ENCODE results near the gene RALY.

Gene RALY

GRCh38 chr20:34052414-34052813 lies 58.7 kb downstream of the RALY start:
- DNase-seq = no peak

- DNase-seq = no peak
These were observed 61.6 kb downstream of the RALY start for GRCh38 chr20:34055290-34055689.

GRCh38 chr20:34058831-34059230 lies 65.1 kb downstream of the RALY start:
- DNase-seq = no peak

- DNase-seq = no peak
These were observed 67.3 kb downstream of the RALY start for GRCh38 chr20:34060970-34061369.

DNA sequence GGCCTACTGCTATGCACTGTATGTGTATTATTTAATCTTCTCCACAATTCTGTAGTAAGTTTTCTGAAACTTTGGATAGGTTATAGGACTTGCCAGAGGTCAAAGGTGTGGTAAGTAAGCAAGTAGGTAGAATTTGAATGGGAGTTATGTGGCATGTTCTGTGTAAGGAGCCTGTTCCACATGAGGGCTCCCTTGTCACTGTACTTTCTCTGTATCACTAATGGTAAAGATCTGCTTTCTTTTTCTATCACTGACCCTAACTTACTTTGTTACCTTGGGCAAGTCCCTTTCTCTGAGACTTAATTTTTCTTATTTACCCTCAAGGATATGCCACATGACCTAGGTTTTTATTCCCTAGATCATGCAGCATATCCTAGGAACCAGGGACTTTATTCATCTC lies 68.0 kb downstream of the RALY start:
- no peak for DNase-seq

DNA sequence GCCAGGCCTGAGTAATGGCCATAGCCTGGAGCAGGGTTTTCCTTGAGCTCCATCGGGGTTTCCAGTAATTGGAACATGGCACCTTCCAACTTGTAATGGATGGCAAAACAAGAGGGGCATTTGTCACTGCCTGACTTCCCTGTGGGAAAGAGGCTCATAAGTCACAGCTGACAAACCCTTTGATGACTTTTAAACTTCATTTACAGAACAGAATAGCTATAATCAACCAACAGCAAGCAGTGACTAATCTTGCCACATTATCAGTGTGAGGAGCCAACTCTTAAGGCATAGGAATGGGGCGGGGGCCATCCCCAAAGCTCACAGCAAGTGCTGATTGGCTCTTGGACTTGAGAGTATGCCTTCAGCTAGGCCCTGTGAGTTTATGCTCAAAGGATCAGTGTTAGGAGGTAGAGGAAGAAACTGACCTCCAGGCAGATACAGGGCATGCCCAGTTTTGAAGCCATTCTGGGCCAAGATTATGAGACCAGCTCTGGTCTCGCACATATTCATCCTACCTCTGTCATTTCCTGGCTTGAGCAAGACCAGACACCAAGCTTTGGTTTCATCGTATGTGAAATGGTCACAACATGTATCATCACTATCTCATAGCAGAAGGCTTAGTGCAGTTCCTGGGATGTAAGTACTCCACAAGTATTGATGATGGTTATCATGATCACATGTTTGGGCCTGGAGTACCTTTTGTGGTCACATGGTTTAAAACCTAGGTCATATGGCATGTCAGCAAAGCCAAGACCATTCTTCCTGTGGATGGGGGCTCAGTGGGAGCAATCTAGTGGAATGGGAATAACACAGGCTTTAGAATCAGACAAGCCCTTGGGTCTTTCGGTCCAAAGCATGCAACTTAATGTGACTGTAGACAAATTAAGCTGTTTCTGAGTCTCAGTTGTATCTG lies 69.1 kb downstream of the RALY start:
- no peak for DNase-seq

- no peak for DNase-seq
These were observed 70.6 kb downstream of the RALY start for GRCh38 chr20:34064286-34064685.

DNA sequence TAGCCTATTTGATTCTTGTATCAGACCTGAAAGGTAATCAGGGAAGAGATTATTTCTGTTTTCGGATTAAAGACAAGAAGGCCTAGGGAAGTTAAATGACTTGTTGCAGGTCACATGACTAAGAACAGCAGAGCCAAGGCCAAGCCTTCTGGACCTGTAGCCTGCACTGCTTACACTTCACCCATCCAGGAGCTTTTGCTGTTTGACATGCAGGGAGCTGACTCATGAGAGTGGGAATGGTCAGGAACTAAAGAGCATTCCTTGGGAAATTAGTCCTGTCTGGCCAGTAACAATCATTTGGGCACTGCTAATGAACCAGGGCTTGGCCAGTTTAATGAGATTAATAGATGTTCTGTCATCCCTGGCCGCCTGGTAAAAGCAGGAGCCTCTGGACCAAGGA lies 71.5 kb downstream of the RALY start:
- no peak for DNase-seq

GRCh38 chr20:34066476-34067090 lies 72.9 kb downstream of the RALY start:
- DNase-seq = no peak

- no peak for DNase-seq
These were observed 74.3 kb downstream of the RALY start for GRCh38 chr20:34068001-34068400.

- DNase-seq = peak; percentile 75 to 80
These were observed 75.8 kb downstream of the RALY start for GRCh38 chr20:34069341-34070078.

- DNase-seq = no peak
These were observed 76.3 kb downstream of the RALY start for GRCh38 chr20:34070079-34070439.

DNA sequence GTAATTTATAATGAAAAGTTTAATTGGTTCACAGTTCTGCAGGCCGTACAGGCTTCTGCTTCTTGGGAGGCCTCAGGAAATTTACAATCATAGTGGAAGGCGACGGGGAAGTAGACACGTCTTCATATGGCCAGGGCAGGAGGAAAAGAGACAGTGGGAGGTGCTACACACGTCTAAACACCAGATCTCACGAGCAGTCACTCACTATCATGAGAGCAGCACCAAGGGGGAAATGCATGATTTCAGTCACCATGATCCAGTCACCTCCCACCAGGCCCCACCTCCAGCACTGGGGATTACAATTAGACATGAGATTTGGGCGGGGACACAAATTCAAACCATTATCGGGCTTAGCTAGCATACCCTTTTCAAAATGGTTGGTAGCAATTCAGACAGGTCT lies 77.1 kb downstream of the RALY start:
- no peak for DNase-seq

DNA sequence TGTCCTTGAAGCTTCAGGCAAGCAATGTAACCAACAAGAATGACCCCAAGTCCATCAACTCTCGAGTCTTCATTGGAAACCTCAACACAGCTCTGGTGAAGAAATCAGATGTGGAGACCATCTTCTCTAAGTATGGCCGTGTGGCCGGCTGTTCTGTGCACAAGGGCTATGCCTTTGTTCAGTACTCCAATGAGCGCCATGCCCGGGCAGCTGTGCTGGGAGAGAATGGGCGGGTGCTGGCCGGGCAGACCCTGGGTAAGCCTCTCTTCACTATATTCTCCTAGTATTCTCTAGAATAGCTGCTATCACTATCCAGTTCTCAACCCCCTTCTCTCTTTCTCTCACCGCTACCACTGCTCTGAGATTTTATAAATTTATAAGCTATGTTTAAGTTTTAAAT lies 78.4 kb downstream of the RALY start:
- no peak for DNase-seq

DNA sequence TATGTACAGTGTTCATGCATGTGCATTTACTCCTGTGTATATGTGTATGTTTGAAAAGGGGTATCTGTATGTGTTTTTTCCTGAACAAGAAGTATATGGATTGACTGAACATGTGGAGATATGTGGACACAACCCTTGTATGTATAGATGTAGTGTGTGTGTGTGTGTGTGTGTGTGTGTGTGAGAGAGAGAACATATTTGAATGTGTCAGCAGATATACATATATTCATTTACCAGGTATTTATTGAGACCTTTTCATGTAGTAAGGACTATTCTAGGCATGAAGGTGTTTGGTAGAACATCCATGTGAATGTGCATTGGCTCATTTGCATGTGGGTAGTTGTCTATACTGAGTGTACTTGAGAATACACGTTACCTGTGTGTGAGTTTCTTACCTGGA lies 79.1 kb downstream of the RALY start:
- no peak for DNase-seq

DNA sequence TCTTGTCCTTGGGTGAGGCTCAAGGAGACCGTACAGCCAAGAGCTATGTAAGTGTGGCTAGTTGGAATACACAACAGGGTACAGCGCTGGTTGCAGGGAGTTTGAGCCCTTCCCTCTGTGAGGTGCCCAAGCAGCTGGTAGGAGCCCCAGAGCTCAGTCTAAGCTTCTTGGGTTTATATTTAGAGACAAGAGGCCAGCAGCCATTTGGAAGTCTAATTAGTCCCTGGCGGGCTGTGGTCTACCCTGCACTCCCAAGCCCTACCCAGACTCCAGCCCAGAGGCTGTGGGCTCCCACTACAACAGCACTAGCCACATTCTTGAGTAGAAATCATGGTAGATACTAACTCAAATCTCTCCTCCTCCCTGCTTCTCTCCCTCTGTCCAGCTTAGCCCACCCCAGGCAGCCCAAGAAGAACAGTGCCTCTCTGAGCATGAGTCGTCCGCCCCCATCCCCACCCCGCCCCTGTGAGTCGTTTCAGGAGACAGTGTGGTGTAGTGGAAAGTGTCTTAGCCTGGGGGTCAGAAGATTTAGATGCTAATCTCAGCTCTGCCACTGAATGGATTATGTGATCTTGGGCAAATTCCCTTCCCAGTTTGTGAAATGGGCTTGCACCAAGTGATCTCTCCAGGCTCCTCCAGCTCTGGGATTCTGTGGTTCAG lies 80.5 kb downstream of the RALY start:
- no peak for DNase-seq

GRCh38 chr20:34075647-34076046 lies 81.9 kb downstream of the RALY start:
- DNase-seq = no peak

- DNase-seq = no peak
These were observed 83.2 kb downstream of the RALY start for GRCh38 chr20:34076952-34077351.

DNA sequence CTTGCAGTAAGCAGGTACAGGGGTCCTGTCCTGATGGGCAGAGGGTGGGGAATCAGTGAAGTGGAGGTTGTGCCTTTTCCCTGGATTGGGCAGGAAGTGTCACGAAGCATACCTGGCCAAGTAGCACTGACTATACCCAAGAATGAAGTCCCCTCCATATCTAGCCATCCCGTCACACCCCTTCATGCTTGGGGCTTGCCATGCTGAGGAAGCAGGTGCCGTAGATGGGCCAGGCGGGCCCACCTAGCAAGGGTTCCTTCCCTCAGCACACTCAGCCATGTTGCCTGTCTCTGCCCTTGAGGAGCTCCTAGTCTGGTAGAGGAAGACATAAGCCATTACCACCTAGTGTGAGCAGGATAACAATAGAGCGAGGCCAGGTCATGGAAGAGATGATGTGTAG lies 84.8 kb downstream of the RALY start:
- DNase-seq = no peak

- no peak for DNase-seq
These were observed 86.1 kb downstream of the RALY start for GRCh38 chr20:34079818-34080217.

DNA sequence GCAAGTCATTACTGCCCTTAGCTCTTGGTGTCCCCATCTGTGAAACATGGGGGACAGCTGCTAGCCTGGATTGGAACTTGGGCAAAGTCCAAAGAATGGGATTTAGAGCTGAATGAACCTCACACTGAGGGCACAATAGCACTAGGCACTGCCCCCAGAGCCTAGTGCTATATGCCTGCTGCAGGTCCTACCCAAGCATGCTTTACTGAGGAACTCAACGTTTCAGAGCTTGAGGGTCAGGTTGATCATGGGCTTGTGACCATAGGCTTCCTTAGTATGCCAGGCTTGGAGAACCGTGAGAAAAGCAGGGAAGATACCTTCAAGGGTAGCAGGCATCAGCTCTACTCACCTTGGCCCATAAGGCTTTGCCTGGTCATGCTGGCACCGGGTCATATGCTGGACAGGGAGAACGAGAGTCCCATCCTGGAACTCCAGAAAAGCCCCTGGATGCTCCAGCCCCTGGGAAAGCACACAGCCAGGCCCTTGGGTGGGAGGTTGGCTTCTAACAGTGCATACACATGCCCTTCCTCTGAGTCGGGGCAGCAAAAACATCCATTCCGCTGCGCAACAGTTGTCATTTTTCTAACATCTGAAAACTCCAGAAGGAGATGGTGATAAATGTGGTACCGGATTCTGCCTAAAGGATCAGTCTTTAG lies 88.6 kb downstream of the RALY start:
- no peak for DNase-seq

DNA sequence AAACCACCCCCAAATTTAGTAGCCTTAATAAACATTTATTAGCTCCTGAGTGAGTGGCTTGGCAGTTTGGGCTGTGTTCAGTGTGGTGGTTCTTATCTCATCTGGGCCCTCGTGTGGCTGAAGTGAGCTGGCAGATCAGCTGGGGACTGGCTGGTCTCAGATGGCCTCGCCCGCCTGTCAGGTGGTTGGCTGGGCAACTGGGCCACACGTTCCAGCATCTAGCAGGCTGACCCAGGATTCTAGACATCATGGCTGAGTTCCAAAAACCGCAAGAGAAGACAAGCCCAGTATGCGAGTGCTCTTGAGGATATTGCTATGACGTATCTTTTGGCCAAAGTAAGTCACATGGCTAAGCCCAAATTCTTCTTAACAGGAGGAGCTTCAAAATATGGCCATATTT lies 89.4 kb downstream of the RALY start:
- DNase-seq = no peak

DNA sequence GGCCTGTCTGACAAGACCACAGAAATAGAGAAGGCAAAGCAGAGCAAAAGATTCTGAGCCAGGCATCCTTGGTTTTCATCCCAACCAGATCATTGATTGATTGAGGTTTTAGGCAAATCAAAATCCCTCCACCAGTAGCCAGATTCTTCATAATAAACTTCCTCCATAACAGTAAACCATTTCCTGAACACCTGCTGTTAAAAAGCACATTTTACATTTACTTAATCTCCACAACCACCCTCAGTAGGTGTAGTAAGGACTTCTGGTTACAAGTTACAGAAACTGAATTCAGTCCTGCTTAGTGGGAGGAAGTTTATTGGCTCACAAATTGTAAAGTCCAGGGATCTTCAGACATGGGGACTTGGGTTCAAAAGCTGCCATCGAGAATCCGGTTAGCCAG lies 90.1 kb downstream of the RALY start:
- DNase-seq = no peak
